OCI-LY1 (cell line): Measurements from ENCODE around the gene UQCR11.

ENCODE experiments used
- H2AFZ ChIP-seq: fragments of 200-600 bp; sonication (generic), shearing (Covaris generic); 2 replicates; pipeline ENCODE4 v1.6.0; 2014; ENCODE audit warnings: antibody characterized with exemption, mild to moderate bottlenecking, low read length
- H3F3A ChIP-seq: fragments of 200-600 bp; sonication (generic), shearing (Covaris generic); 2 replicates; pipeline ENCODE4 v1.6.0; 2014; ENCODE audit warnings: mild to moderate bottlenecking, antibody characterized with exemption, low read length, moderate library complexity; ENCODE audit not compliant: insufficient read depth
- H3K27ac ChIP-seq: fragments of 200-600 bp; sonication (generic); 2 replicates; pipeline ENCODE4 v1.5.1; 2014; ENCODE audit warnings: low read length, mixed run types, mild to moderate bottlenecking, low read depth; ENCODE audit not compliant: poor library complexity, severe bottlenecking
- H3K27me3 ChIP-seq: fragments of 200-600 bp; sonication (generic); 2 replicates; pipeline ENCODE4 v1.6.0; 2014; ENCODE audit warnings: antibody characterized with exemption, mild to moderate bottlenecking, low read length, moderate library complexity; ENCODE audit not compliant: insufficient read depth
- H3K36me3 ChIP-seq: fragments of 200-600 bp; sonication (generic); 2 replicates; pipeline ENCODE4 v1.6.1; 2014; ENCODE audit warnings: mild to moderate bottlenecking, antibody characterized with exemption, low read length, moderate library complexity, mixed read lengths; ENCODE audit not compliant: insufficient read depth
- H3K4me1 ChIP-seq: fragments of 200-600 bp; sonication (generic); 2 replicates; pipeline ENCODE4 v1.5.1; 2014; ENCODE audit warnings: mild to moderate bottlenecking, low read length, moderate library complexity; ENCODE audit not compliant: insufficient read depth, severe bottlenecking
- H3K4me2 ChIP-seq: fragments of 200-600 bp; sonication (generic), shearing (Covaris generic); 2 replicates; pipeline ENCODE4 v1.6.1; 2014; ENCODE audit warnings: low read length
- H3K4me3 ChIP-seq: fragments of 200-600 bp; sonication (generic); 2 replicates; pipeline ENCODE4 v1.5.1; 2014; ENCODE audit warnings: low read length, low read depth, mild to moderate bottlenecking, mixed read lengths; ENCODE audit not compliant: poor library complexity, severe bottlenecking
- H3K79me2 ChIP-seq: fragments of 200-600 bp; shearing (Covaris generic); 2 replicates; pipeline ENCODE4 v1.6.1; 2016; ENCODE audit warnings: mixed run types, low read length, mixed read lengths; ENCODE audit not compliant: insufficient read depth
- H3K9ac ChIP-seq: fragments of 200-600 bp; sonication (generic), shearing (Covaris generic); 2 replicates; pipeline ENCODE4 v1.6.1; 2014; ENCODE audit warnings: mild to moderate bottlenecking, low read length, mixed read lengths
- H3K9me2 ChIP-seq: fragments of 200-600 bp; sonication (generic), shearing (Covaris generic); 2 replicates; pipeline ENCODE4 v1.6.1; 2014; ENCODE audit warnings: low read depth, mild to moderate bottlenecking, low read length, mixed read lengths
- H3K9me3 ChIP-seq: fragments of 200-600 bp; shearing (Covaris generic); 2 replicates; pipeline ENCODE4 v1.6.1; 2014; ENCODE audit warnings: low read length, mixed read lengths
- H4K20me1 ChIP-seq: fragments of 200-600 bp; sonication (generic), shearing (Covaris generic); 2 replicates; pipeline ENCODE4 v1.6.0; 2016; ENCODE audit warnings: mild to moderate bottlenecking, low read length; ENCODE audit not compliant: insufficient read depth
- EZH2 ChIP-seq: fragments of 200-600 bp; sonication (generic), shearing (Covaris generic); IDR thresholded peaks from 2 replicates; pipeline ENCODE4 v1.8.0; 2017; ENCODE audit warnings: borderline replicate concordance, mixed run types, mild to moderate bottlenecking, antibody characterized with exemption, low read length, moderate library complexity, mixed read lengths
- TF ChIP-seq, protein P1 (sequence below): fragments of 200-600 bp; sonication (generic), shearing (Covaris generic); IDR thresholded peaks from 2 replicates; pipeline ENCODE4 v1.5.1; 2017; ENCODE audit warnings: mild to moderate bottlenecking, antibody characterized with exemption, low read length, moderate library complexity, mixed read lengths

The UQCR11 gene

DNA sequence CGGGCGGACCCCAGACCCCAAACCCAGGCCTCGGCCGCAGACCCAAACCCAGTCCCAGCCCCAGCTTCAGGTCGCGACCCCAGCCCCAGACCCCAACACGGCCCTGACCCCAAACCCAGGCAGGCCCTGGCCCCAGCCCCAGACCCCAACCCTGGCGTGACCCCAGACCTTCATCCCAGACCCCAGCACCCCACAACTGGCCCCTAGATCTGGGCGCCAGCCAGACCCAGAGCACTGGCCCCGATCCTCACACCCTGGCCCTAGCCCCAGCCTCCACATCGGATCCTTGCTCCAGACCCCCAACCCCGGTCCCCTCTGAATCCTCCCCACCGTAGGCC is 20.1 kb downstream of the UQCR11 start:
- no peaks in the 10 kb centered on the region for H3K9me2 ChIP-seq
- H3K4me2 ChIP-seq: no peak overlapping the region
- peaks cover 38% of the 10 kb centered on the region for H3K79me2 ChIP-seq
- H4K20me1 ChIP-seq: no peaks in the 10 kb centered on the region
- no peak overlapping the region for H2AFZ ChIP-seq
- no peak overlapping the region for H3K9ac ChIP-seq
- H3K4me1 ChIP-seq: peaks cover 8% of the 10 kb centered on the region
- no peaks in the 10 kb centered on the region for H3K9me3 ChIP-seq
- no peaks in the 10 kb centered on the region for H3K27me3 ChIP-seq
- peaks cover 79% of the 10 kb centered on the region for H3K36me3 ChIP-seq
- H3K4me3 ChIP-seq: no peak overlapping the region
- H3K27ac ChIP-seq: no peak overlapping the region
- TF ChIP-seq EZH2: no peak
- TF ChIP-seq, protein P1, sequence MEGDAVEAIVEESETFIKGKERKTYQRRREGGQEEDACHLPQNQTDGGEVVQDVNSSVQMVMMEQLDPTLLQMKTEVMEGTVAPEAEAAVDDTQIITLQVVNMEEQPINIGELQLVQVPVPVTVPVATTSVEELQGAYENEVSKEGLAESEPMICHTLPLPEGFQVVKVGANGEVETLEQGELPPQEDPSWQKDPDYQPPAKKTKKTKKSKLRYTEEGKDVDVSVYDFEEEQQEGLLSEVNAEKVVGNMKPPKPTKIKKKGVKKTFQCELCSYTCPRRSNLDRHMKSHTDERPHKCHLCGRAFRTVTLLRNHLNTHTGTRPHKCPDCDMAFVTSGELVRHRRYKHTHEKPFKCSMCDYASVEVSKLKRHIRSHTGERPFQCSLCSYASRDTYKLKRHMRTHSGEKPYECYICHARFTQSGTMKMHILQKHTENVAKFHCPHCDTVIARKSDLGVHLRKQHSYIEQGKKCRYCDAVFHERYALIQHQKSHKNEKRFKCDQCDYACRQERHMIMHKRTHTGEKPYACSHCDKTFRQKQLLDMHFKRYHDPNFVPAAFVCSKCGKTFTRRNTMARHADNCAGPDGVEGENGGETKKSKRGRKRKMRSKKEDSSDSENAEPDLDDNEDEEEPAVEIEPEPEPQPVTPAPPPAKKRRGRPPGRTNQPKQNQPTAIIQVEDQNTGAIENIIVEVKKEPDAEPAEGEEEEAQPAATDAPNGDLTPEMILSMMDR: no peak
- no peaks in the 10 kb centered on the region for H3F3A ChIP-seq

- Histone ChIP-seq H3K4me3 (no peak overlapping the region), H3K9me2 (no peaks in the 10 kb centered on the region), H3F3A (no peaks in the 10 kb centered on the region), H3K9ac (no peak overlapping the region), H3K9me3 (no peaks in the 10 kb centered on the region), H3K27me3 (no peaks in the 10 kb centered on the region), H3K4me2 (no peak overlapping the region), H3K4me1 (peaks cover 3% of the 10 kb centered on the region), H2AFZ (no peak overlapping the region), H3K79me2 (peaks cover 33% of the 10 kb centered on the region), H4K20me1 (no peaks in the 10 kb centered on the region), H3K27ac (no peak overlapping the region), H3K36me3 (peaks cover 80% of the 10 kb centered on the region)
- no peak for TF ChIP-seq EZH2
- TF ChIP-seq, protein P1: no peak
Measured at GRCh38 chr19:1584500-1585242, 20.6 kb downstream of the UQCR11 start.

DNA sequence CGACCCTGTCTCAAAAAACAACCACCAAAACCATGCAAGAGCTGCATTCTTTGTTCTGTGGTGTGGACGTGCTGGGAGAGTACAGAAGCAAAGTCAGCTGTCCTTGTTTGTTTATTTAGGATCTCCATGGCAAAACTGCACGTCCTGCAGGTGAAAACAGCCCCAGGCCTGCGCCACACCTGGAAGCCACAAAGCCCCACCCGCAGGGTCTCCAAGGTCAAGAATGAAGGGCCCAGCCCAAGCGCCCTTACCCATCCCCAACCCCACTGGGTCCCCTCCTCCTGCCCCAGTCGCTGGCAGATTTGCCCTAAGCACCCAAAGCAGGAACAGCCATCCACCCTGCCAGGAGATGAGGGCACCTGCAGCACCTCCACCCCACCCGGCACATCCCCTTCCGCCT is 23.1 kb downstream of the UQCR11 start:
- no peak overlapping the region for H3K27ac ChIP-seq
- H4K20me1 ChIP-seq: no peaks in the 10 kb centered on the region
- no peak overlapping the region for H2AFZ ChIP-seq
- H3K4me1 ChIP-seq: no peaks in the 10 kb centered on the region
- no peaks in the 10 kb centered on the region for H3F3A ChIP-seq
- no peak for TF ChIP-seq EZH2
- TF ChIP-seq, protein P1: no peak
- no peaks in the 10 kb centered on the region for H3K9me2 ChIP-seq
- H3K4me3 ChIP-seq: no peak overlapping the region
- H3K9me3 ChIP-seq: no peaks in the 10 kb centered on the region
- no peak overlapping the region for H3K9ac ChIP-seq
- H3K79me2 ChIP-seq: peaks cover 10% of the 10 kb centered on the region; the same call in 1 of the 2 replicates
- H3K4me2 ChIP-seq: no peak overlapping the region
- H3K36me3 ChIP-seq: peaks cover 90% of the 10 kb centered on the region
- no peaks in the 10 kb centered on the region for H3K27me3 ChIP-seq
